Keratinocyte (primary cell): ENCODE data around the gene PTK7. TPM values are rescaled to one million over a fixed set of nuclear protein-coding genes. Genes with fewer than 3 reads are reported as not detected.

ENCODE experiments used
- DNase-seq: peaks from one replicate; pipeline ENCODE4 v3.0.0-alpha.2; 2011; ENCODE audit warnings: low read depth, missing footprints, low spot score
- FAIRE-seq: peaks from 2 replicates; lab custom pipeline; 2011; peaks lifted over from hg19 to GRCh38; lab: Jason Lieb, UNC
- H2AFZ ChIP-seq: 2 replicates; pipeline ENCODE4 v1.6.0; 2012; ENCODE audit warnings: low read length, control low read depth, inconsistent platforms; ENCODE audit not compliant: control insufficient read depth
- H3K27ac ChIP-seq: 2 replicates; pipeline ENCODE4 v1.5.1; 2011; ENCODE audit warnings: low read length; ENCODE audit not compliant: control insufficient read depth, insufficient read depth
- H3K27me3 ChIP-seq: 3 replicates; pipeline ENCODE4 v1.6.0; 2011; ENCODE audit warnings: low read length; ENCODE audit not compliant: control insufficient read depth, insufficient read depth; ENCODE audit errors: extremely low read depth
- H3K36me3 ChIP-seq, 2 experiments: 2 replicates in 1 of 2; 3 replicates in 1 of 2; pipeline ENCODE4 v1.5.1; 2011; ENCODE audit warnings: low read length in 2 of 2, mild to moderate bottlenecking in 1 of 2; ENCODE audit not compliant: control insufficient read depth in 2 of 2, insufficient read depth in 2 of 2; ENCODE audit errors: extremely low read depth in 1 of 2
- H3K4me1 ChIP-seq: 3 replicates; pipeline ENCODE4 v1.5.1; 2011; ENCODE audit warnings: low read length; ENCODE audit not compliant: control insufficient read depth, insufficient read depth; ENCODE audit errors: extremely low read depth
- H3K4me2 ChIP-seq: 3 replicates; pipeline ENCODE4 v1.6.0; 2011; ENCODE audit warnings: low read depth, low read length; ENCODE audit not compliant: control insufficient read depth, insufficient read depth; ENCODE audit errors: extremely low read depth
- H3K4me3 ChIP-seq, 3 experiments: fragments of 200-600 bp in 1 of 3; sonication (generic) in 1 of 3; 2 replicates in 2 of 3; 3 replicates in 1 of 3; pipeline ENCODE4 v1.5.1; 2011 to 2016; ENCODE audit warnings: low read length in 3 of 3, mild to moderate bottlenecking in 3 of 3, control low read depth in 2 of 3, inconsistent platforms in 1 of 3, low read depth in 1 of 3, mixed read lengths in 1 of 3, mixed run types in 1 of 3, moderate library complexity in 1 of 3; ENCODE audit not compliant: control insufficient read depth in 2 of 3, insufficient read depth in 2 of 3; ENCODE audit errors: extremely low read depth in 1 of 3
- H3K79me2 ChIP-seq: 2 replicates; pipeline ENCODE4 v1.6.0; 2012; ENCODE audit warnings: low read length; ENCODE audit not compliant: control insufficient read depth, insufficient read depth
- H3K9ac ChIP-seq: 3 replicates; pipeline ENCODE4 v1.6.0; 2011; ENCODE audit warnings: low read length; ENCODE audit not compliant: control insufficient read depth, insufficient read depth; ENCODE audit errors: extremely low read depth
- H3K9me1 ChIP-seq: 3 replicates; pipeline ENCODE4 v1.6.0; 2011; ENCODE audit warnings: low read length; ENCODE audit not compliant: control insufficient read depth, insufficient read depth; ENCODE audit errors: extremely low read depth
- H3K9me3 ChIP-seq: 2 replicates; pipeline ENCODE4 v1.5.1; 2012; ENCODE audit warnings: low read depth, low read length; ENCODE audit not compliant: control insufficient read depth
- H4K20me1 ChIP-seq: 3 replicates; pipeline ENCODE4 v1.6.0; 2011; ENCODE audit warnings: low read length; ENCODE audit not compliant: control insufficient read depth, insufficient read depth; ENCODE audit errors: extremely low read depth
- EZH2 ChIP-seq: IDR thresholded peaks from one replicate; pipeline ENCODE4 v1.6.1; 2012; ENCODE audit warnings: inconsistent platforms, mild to moderate bottlenecking, low read length, moderate library complexity
- dilution Hi-C: fragments of 300-500 bp; cut with MboI; formaldehyde crosslinking; loops from one replicate; pipeline ENCODE4 v1.7.0; 2020; ENCODE audit warnings: low sequenced_read_pairs; ENCODE audit not compliant: extremely low pct_ligation_motif_present
- polyA plus RNA-seq, 5 experiments: library from polyadenylated mRNA; depleted of rRNA in 3 of 5; stranded (reverse) in 3 of 5; stranded (forward) in 1 of 5; unstranded in 1 of 5; fragments of >200 nt; gene quantifications; 1 replicate in 1 of 5; 2 replicates in 3 of 5; 3 replicates in 1 of 5; pipeline versions ENCODE4 v1.2.1 to v1.2.3, GENCODE V29; 2011 to 2012; ENCODE audit warnings: missing spikeins in 2 of 5, low read depth in 1 of 5, low replicate concordance in 1 of 5
- TF ChIP-seq, protein P1 (sequence below), 3 experiments: IDR thresholded peaks in 1 of 3; conservative IDR thresholded peaks in 1 of 3; optimal IDR thresholded peaks in 1 of 3; 2 replicates in 2 of 3; 3 replicates in 1 of 3; pipeline versions ENCODE3 to v1.5.1; 2011; ENCODE audit warnings: low read length in 3 of 3, mild to moderate bottlenecking in 3 of 3, moderate library complexity in 2 of 3, control low read depth in 1 of 3, inconsistent platforms in 1 of 3; ENCODE audit not compliant: insufficient read depth in 2 of 3; ENCODE audit errors: extremely low read depth in 1 of 3

PTK7 gene
- polyA plus RNA-seq, 1 donor (not counting 4 experiments of a cell fraction or from before 2014, with no cell fraction given), result 58.8 TPM

DNA sequence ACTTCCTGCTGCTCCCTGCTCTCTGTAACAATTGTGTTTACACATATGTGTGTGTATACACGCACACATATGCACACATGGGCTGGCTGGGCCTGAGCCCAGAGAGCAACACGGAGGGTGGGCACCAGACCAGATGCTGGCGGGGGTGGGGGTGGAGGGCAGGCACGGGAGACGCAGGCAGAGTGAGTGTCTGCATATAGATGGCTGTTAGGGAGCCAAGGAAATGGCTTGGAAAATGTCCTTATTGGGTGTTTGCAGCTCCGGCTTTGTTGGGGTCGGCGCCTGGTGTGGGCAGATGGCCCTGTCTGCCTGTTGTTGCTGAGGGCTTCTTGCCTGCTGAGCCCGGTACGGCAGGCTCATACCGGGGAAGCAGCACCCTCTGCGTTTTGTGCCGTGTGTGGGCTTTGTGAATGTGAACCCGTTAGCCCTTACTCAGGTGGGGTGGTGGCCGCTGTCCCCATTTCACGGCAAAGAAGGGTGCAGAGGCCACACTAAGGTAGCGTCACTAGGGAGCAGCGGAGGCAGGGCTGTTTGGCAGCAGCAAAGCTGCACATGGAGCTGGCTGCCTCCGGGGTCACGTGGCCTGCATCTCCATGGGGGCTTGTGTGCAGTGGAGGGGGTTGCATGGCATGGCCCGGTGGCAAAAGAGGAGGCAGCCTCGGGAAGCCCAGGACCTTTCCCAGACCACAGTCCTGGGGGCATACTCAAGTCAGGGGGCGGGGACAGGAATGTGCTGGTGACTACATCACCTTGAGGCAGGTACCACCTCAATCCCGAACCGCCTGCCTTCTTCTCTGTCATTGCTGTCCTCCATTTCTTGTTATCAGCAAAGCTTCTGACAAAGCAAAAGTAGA, 47.6 kb downstream of the PTK7 start:
- no peak for DNase-seq
- H3K4me3 ChIP-seq, result no peak overlapping the region
- peaks cover 32% of the 10 kb centered on the region for H3K4me1 ChIP-seq
- no peaks in the 10 kb centered on the region for H3K36me3 ChIP-seq
- no peak overlapping the region for H3K27ac ChIP-seq
- no peak for FAIRE-seq
- no peaks in the 10 kb centered on the region for H3K27me3 ChIP-seq
- dilution Hi-C loops, result no loop called here
- H3K9ac ChIP-seq, result no peak overlapping the region
- no peaks in the 10 kb centered on the region for H3K9me3 ChIP-seq
- no peak overlapping the region for H2AFZ ChIP-seq
- TF ChIP-seq, protein P1, sequence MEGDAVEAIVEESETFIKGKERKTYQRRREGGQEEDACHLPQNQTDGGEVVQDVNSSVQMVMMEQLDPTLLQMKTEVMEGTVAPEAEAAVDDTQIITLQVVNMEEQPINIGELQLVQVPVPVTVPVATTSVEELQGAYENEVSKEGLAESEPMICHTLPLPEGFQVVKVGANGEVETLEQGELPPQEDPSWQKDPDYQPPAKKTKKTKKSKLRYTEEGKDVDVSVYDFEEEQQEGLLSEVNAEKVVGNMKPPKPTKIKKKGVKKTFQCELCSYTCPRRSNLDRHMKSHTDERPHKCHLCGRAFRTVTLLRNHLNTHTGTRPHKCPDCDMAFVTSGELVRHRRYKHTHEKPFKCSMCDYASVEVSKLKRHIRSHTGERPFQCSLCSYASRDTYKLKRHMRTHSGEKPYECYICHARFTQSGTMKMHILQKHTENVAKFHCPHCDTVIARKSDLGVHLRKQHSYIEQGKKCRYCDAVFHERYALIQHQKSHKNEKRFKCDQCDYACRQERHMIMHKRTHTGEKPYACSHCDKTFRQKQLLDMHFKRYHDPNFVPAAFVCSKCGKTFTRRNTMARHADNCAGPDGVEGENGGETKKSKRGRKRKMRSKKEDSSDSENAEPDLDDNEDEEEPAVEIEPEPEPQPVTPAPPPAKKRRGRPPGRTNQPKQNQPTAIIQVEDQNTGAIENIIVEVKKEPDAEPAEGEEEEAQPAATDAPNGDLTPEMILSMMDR (optimal IDR thresholded peaks at IDR 0.05 in 1 of 3, IDR thresholded peaks at IDR 0.05 in 1 of 3, conservative IDR thresholded peaks at IDR 0.05 in 1 of 3; ENCODE audit: extremely low read depth in 1 of 3, insufficient read depth in 2 of 3, low read length in 3 of 3), result no peak
- TF ChIP-seq EZH2, result no peak
- peaks cover 4% of the 10 kb centered on the region for H3K9me1 ChIP-seq
- H3K79me2 ChIP-seq, result peaks cover 80% of the 10 kb centered on the region
- no peaks in the 10 kb centered on the region for H4K20me1 ChIP-seq
- H3K4me2 ChIP-seq, result no peak overlapping the region

DNA sequence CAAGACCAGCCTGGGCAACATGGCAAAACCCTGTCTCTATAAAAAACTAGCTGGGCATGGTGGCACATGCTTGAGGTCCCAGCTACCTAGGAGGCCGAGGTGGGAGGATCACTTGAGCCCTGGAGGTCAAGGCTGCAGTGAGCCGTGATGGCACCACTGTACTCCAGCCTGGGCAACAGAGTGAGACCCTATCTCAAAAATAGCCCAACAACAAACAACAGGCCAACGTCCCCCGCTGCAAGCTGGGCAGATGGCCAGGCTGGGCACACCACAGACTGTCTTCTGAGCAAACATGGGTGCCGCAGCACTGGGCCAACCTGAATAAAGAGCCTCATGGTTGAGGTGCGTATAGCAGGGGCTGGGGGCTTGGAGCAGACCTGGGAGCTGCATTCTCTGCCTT, 48.4 kb downstream of the PTK7 start:
- Histone ChIP-seq H3K4me3 (no peak overlapping the region), H3K9ac (no peak overlapping the region), H3K9me3 (no peaks in the 10 kb centered on the region), H3K4me1 (peaks cover 32% of the 10 kb centered on the region), H4K20me1 (no peaks in the 10 kb centered on the region), H3K79me2 (peaks cover 79% of the 10 kb centered on the region), H3K36me3 (peaks cover 0 to under 1% of the 10 kb centered on the region in 2 experiments), H3K9me1 (peaks cover 4% of the 10 kb centered on the region), H3K4me2 (no peak overlapping the region), H3K27me3 (no peaks in the 10 kb centered on the region), H3K27ac (no peak overlapping the region), H2AFZ (no peak overlapping the region)
- dilution Hi-C loops, result no loop called here
- DNase-seq (no peak), FAIRE-seq (no peak)
- TF ChIP-seq, protein P1 (optimal IDR thresholded peaks at IDR 0.05 in 1 of 3, IDR thresholded peaks at IDR 0.05 in 1 of 3, conservative IDR thresholded peaks at IDR 0.05 in 1 of 3; ENCODE audit: extremely low read depth in 1 of 3, insufficient read depth in 2 of 3, low read length in 3 of 3), result no peak
- no peak for TF ChIP-seq EZH2
